ENCODE measurements around the gene TMEM255A.

TMEM255A gene

DNA sequence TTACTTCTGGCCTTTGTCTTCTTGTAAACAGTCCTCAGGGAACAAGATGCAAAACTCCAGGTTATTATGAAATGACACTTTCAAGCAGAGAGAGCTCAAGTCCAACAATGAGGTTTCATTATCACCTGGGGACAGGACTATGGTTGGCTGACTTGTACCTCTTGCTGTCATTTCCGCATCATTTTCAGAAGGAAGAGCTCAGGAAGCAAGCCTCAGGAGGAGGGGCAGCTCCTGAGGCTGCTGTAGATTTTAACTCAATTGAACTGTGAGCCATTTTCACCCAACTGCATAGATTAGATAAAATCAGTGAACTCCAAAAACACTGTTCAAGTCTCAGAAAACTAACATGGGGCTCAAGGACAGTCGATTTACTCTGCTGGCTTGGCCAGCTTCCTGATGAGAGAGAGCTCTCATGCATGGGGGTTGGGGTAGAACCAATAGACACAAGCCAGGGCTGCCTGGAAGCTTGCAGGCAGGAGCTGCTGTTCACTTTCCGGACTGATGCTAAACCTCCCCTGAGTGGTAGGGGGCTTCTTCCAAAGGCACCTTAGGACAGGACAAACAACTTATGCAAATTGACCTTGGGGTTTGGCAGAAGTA lies 23.6 kb downstream of the TMEM255A start:
- no peak overlapping the region for H4K91ac ChIP-seq (ENCODE audit: low read depth, low read length, poor library complexity)
- no peak overlapping the region for H3K4me2 ChIP-seq (ENCODE audit: insufficient read depth, low read length, poor library complexity, severe bottlenecking)
- H3K4me3 ChIP-seq (ENCODE audit: low read length in 2 of 2) = no peak overlapping the region
- H4K8ac ChIP-seq (ENCODE audit: low read depth, low read length) = no peak overlapping the region
- H3K23ac ChIP-seq (ENCODE audit: low read depth, low read length, poor library complexity) = no peak overlapping the region
- peaks cover 0 to 33% (median 0%) of the 10 kb centered on the region in 3 experiments for H3K27me3 ChIP-seq (ENCODE audit: control insufficient read depth in 3 of 3, insufficient read depth in 3 of 3, low read depth in 1 of 3, low read length in 3 of 3)
- H2AFZ ChIP-seq (ENCODE audit: low read length) = no peak overlapping the region
- no peak overlapping the region for H3K14ac ChIP-seq (ENCODE audit: low read length)
- no peaks in the 10 kb centered on the region for H3K79me1 ChIP-seq (ENCODE audit: low read depth, low read length)
- DNase-seq (ENCODE audit: low spot score) = no peak
- no peak overlapping the region for H3K9ac ChIP-seq (ENCODE audit: low read depth, low read length, poor library complexity)
- H3K4me1 ChIP-seq (ENCODE audit: control insufficient read depth in 2 of 2, insufficient read depth in 1 of 2, low read depth in 1 of 2, low read length in 2 of 2) = peaks cover 0 to 4% of the 10 kb centered on the region in 2 donors
- H3K36me3 ChIP-seq (replicated peaks in 1 of 2; ENCODE audit: control insufficient read depth in 2 of 2, insufficient read depth in 2 of 2, low read length in 2 of 2) = no peaks in the 10 kb centered on the region
- no peak overlapping the region for H2BK5ac ChIP-seq (ENCODE audit: low read length)
- no peak overlapping the region for H3K4ac ChIP-seq (ENCODE audit: low read length)
- H2AK5ac ChIP-seq (ENCODE audit: low read depth, low read length) = no peak overlapping the region
- H3K9me3 ChIP-seq (replicated peaks in 1 of 2; ENCODE audit: control insufficient read depth in 2 of 2, insufficient read depth in 1 of 2, low read depth in 1 of 2, low read length in 2 of 2) = no peaks in the 10 kb centered on the region
- H2BK12ac ChIP-seq (ENCODE audit: low read length) = no peak overlapping the region
- no peak overlapping the region for H3K18ac ChIP-seq (ENCODE audit: low read length)
- H3K27ac ChIP-seq (replicated peaks; ENCODE audit: low read length) = no peak overlapping the region
- H2BK120ac ChIP-seq (ENCODE audit: low read depth, low read length) = no peak overlapping the region
- no peak overlapping the region for H2BK15ac ChIP-seq (ENCODE audit: low read length)
- no CpG with 5 or more reads among the region's 3 CpGs for WGBS, 2 donors (ENCODE audit: extremely low coverage in 2 of 2, insufficient read length in 2 of 2, insufficient replicate concordance in 1 of 2)

DNA sequence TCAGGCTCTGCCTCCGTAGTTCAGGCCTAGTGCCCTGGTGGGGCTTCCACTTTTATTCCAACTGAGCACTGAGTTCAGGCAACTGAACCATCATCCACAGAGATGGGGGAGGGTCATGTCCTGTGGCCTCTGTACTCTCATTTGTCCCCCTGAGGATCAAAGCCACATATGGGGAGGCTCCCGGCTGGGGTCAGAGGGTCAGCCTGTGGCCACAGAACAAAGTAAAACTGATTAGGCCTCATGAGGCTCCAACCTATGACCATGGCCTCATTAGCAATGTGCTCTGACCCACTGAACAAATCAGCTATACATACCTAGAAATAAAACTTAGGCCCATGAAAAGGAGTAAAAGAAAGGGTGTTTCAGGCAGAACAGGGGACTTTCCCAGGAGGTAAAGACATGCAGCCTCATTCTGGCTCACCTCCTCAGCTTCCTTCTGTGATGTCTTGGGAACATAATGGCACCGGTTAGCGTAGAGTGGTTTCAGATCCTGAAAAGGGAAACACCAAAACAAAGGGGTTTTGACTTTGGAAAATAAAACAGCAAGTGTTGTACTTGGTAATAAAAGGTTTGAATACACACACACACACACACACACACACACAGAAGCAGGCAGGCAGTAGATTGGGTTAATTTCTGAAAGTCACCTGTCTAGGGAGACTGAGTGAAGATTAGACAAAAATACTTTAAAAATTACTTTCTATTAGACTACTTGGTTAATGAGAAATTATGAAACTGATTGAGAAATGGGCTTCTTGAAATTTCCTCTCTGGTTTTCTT lies 24.3 kb downstream of the TMEM255A start:
- no peak overlapping the region for H2AFZ ChIP-seq (ENCODE audit: low read length)
- H2AK5ac ChIP-seq (ENCODE audit: low read depth, low read length) = no peak overlapping the region
- no peak overlapping the region for H3K4me3 ChIP-seq (ENCODE audit: low read length in 2 of 2)
- DNase-seq (ENCODE audit: low spot score) = no peak
- H3K27ac ChIP-seq (replicated peaks; ENCODE audit: low read length) = no peak overlapping the region
- H2BK5ac ChIP-seq (ENCODE audit: low read length) = no peak overlapping the region
- peaks cover 0 to 4% of the 10 kb centered on the region in 2 donors for H3K4me1 ChIP-seq (ENCODE audit: control insufficient read depth in 2 of 2, insufficient read depth in 1 of 2, low read depth in 1 of 2, low read length in 2 of 2)
- no peak overlapping the region for H2BK120ac ChIP-seq (ENCODE audit: low read depth, low read length)
- H3K4me2 ChIP-seq (ENCODE audit: insufficient read depth, low read length, poor library complexity, severe bottlenecking) = no peak overlapping the region
- H3K4ac ChIP-seq (ENCODE audit: low read length) = no peak overlapping the region
- no peak overlapping the region for H4K8ac ChIP-seq (ENCODE audit: low read depth, low read length)
- no peak overlapping the region for H3K9ac ChIP-seq (ENCODE audit: low read depth, low read length, poor library complexity)
- H3K23ac ChIP-seq (ENCODE audit: low read depth, low read length, poor library complexity) = no peak overlapping the region
- H3K79me1 ChIP-seq (ENCODE audit: low read depth, low read length) = no peaks in the 10 kb centered on the region
- H3K27me3 ChIP-seq (ENCODE audit: control insufficient read depth in 3 of 3, insufficient read depth in 3 of 3, low read depth in 1 of 3, low read length in 3 of 3) = peaks cover 0 to 33% (median 0%) of the 10 kb centered on the region in 3 experiments
- no peaks in the 10 kb centered on the region for H3K9me3 ChIP-seq (replicated peaks in 1 of 2; ENCODE audit: control insufficient read depth in 2 of 2, insufficient read depth in 1 of 2, low read depth in 1 of 2, low read length in 2 of 2)
- no peaks in the 10 kb centered on the region for H3K36me3 ChIP-seq (replicated peaks in 1 of 2; ENCODE audit: control insufficient read depth in 2 of 2, insufficient read depth in 2 of 2, low read length in 2 of 2)
- H2BK15ac ChIP-seq (ENCODE audit: low read length) = no peak overlapping the region
- H3K14ac ChIP-seq (ENCODE audit: low read length) = no peak overlapping the region
- H2BK12ac ChIP-seq (ENCODE audit: low read length) = no peak overlapping the region
- no CpG with 5 or more reads among the region's 4 CpGs for WGBS, 2 donors (ENCODE audit: extremely low coverage in 2 of 2, insufficient read length in 2 of 2, insufficient replicate concordance in 1 of 2)
- H4K91ac ChIP-seq (ENCODE audit: low read depth, low read length, poor library complexity) = no peak overlapping the region
- H3K18ac ChIP-seq (ENCODE audit: low read length) = no peak overlapping the region

DNA sequence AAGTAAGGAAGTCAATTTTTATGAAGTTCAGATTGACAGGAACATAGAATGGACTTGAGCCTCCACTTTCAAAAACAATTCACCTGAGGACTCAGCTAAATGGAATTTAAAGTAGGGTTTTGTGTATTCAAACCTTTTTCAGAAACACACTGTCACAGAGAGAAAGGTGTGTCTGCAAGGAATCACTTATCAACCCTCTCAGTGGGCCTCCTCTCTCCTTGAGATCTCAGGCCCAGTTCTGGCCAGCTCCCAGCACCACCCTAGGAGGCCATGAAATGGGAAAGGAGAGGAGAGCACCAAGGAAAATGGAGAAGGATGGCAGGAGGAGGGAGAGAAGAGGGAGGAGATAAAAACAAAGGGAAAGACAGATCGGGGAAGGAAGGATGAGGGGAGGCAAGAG lies 28.6 kb downstream of the TMEM255A start:
- Histone ChIP-seq H3K27me3 (ENCODE audit: control insufficient read depth in 3 of 3, insufficient read depth in 3 of 3, low read depth in 1 of 3, low read length in 3 of 3) (peaks cover 0 to 50% (median 0%) of the 10 kb centered on the region in 3 experiments), H4K91ac (ENCODE audit: low read depth, low read length, poor library complexity) (no peak overlapping the region), H2AK5ac (ENCODE audit: low read depth, low read length) (no peak overlapping the region), H2BK120ac (ENCODE audit: low read depth, low read length) (no peak overlapping the region), H3K14ac (ENCODE audit: low read length) (no peak overlapping the region), H3K9ac (ENCODE audit: low read depth, low read length, poor library complexity) (no peak overlapping the region), H3K36me3 (replicated peaks in 1 of 2; ENCODE audit: control insufficient read depth in 2 of 2, insufficient read depth in 2 of 2, low read length in 2 of 2) (no peaks in the 10 kb centered on the region), H3K23ac (ENCODE audit: low read depth, low read length, poor library complexity) (no peak overlapping the region), H3K27ac (replicated peaks; ENCODE audit: low read length) (no peak overlapping the region), H2AFZ (ENCODE audit: low read length) (no peak overlapping the region), H3K79me1 (ENCODE audit: low read depth, low read length) (no peaks in the 10 kb centered on the region), H2BK12ac (ENCODE audit: low read length) (no peak overlapping the region), H3K18ac (ENCODE audit: low read length) (no peak overlapping the region), H3K4me1 (ENCODE audit: control insufficient read depth in 2 of 2, insufficient read depth in 1 of 2, low read depth in 1 of 2, low read length in 2 of 2) (peaks cover 0 to 4% of the 10 kb centered on the region in 2 donors), H3K4ac (ENCODE audit: low read length) (no peak overlapping the region), H2BK15ac (ENCODE audit: low read length) (no peak overlapping the region), H3K4me2 (ENCODE audit: insufficient read depth, low read length, poor library complexity, severe bottlenecking) (no peak overlapping the region), H2BK5ac (ENCODE audit: low read length) (no peak overlapping the region), H3K4me3 (ENCODE audit: low read length in 2 of 2) (no peak overlapping the region), H4K8ac (ENCODE audit: low read depth, low read length) (no peak overlapping the region), H3K9me3 (replicated peaks in 1 of 2; ENCODE audit: control insufficient read depth in 2 of 2, insufficient read depth in 1 of 2, low read depth in 1 of 2, low read length in 2 of 2) (no peaks in the 10 kb centered on the region)
- no peak for DNase-seq (ENCODE audit: low spot score)
- no CpG with 5 or more reads among the region's 1 CpG for WGBS, 2 donors (ENCODE audit: extremely low coverage in 2 of 2, insufficient read length in 2 of 2, insufficient replicate concordance in 1 of 2)

DNA sequence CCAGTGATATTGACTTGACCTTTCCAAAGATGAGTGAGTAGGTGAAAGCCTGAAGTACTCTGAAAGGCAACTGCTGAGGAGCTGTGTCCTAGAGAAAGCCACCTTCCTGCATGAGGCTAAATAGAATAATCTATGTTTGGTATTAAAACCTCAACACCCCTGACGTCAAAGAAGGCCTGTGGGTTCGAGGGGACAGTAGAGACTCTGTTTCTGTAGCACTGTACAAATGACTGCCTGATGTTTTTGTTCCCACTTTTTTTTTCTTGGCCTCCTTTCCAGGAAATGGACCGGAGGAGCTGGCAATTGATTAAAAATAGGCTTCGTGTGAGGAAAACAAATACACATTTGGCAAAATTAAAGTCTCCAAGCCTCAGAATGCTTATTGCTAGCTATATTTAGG lies 29.5 kb downstream of the TMEM255A start:
- Histone ChIP-seq H2BK120ac (ENCODE audit: low read depth, low read length) (no peak overlapping the region), H3K27me3 (ENCODE audit: control insufficient read depth in 3 of 3, insufficient read depth in 3 of 3, low read depth in 1 of 3, low read length in 3 of 3) (peaks cover 0 to 51% (median 0%) of the 10 kb centered on the region in 3 experiments), H2AK5ac (ENCODE audit: low read depth, low read length) (no peak overlapping the region), H2BK12ac (ENCODE audit: low read length) (no peak overlapping the region), H3K9me3 (replicated peaks in 1 of 2; ENCODE audit: control insufficient read depth in 2 of 2, insufficient read depth in 1 of 2, low read depth in 1 of 2, low read length in 2 of 2) (no peaks in the 10 kb centered on the region), H3K4ac (ENCODE audit: low read length) (no peak overlapping the region), H3K4me3 (ENCODE audit: low read length in 2 of 2) (no peak overlapping the region), H4K8ac (ENCODE audit: low read depth, low read length) (no peak overlapping the region), H3K18ac (ENCODE audit: low read length) (no peak overlapping the region), H3K79me1 (ENCODE audit: low read depth, low read length) (no peaks in the 10 kb centered on the region), H3K9ac (ENCODE audit: low read depth, low read length, poor library complexity) (no peak overlapping the region), H3K36me3 (replicated peaks in 1 of 2; ENCODE audit: control insufficient read depth in 2 of 2, insufficient read depth in 2 of 2, low read length in 2 of 2) (no peaks in the 10 kb centered on the region), H3K23ac (ENCODE audit: low read depth, low read length, poor library complexity) (no peak overlapping the region), H3K4me1 (ENCODE audit: control insufficient read depth in 2 of 2, insufficient read depth in 1 of 2, low read depth in 1 of 2, low read length in 2 of 2) (peaks cover 0 to 2% of the 10 kb centered on the region in 2 donors), H2BK15ac (ENCODE audit: low read length) (no peak overlapping the region), H2BK5ac (ENCODE audit: low read length) (no peak overlapping the region), H4K91ac (ENCODE audit: low read depth, low read length, poor library complexity) (no peak overlapping the region), H2AFZ (ENCODE audit: low read length) (no peak overlapping the region), H3K14ac (ENCODE audit: low read length) (no peak overlapping the region), H3K27ac (replicated peaks; ENCODE audit: low read length) (no peak overlapping the region), H3K4me2 (ENCODE audit: insufficient read depth, low read length, poor library complexity, severe bottlenecking) (no peak overlapping the region)
- no CpG with 5 or more reads among the region's 4 CpGs for WGBS, 2 donors (ENCODE audit: extremely low coverage in 2 of 2, insufficient read length in 2 of 2, insufficient replicate concordance in 1 of 2)
- DNase-seq (ENCODE audit: low spot score) = no peak
